MM.1S (cell line): ENCODE results near the gene KAT14.
"Not testable (repeated sequence)": the region's sequence is repeated elsewhere in the genome, so short reads cannot be mapped to it uniquely, and the experiment has no call there.

Experiments
- DNase-seq: peaks from one replicate; pipeline ENCODE4 v3.0.0-alpha.2; 2015
- H2AFZ ChIP-seq: fragments of 300-600 bp; sonication (generic); 2 replicates; pipeline ENCODE4 v1.6.0; 2016; ENCODE audit warnings: antibody characterized with exemption, low read length
- H3F3A ChIP-seq: fragments of 300-600 bp; sonication (generic); 2 replicates; pipeline ENCODE4 v1.6.1; 2016; ENCODE audit warnings: mild to moderate bottlenecking, antibody characterized with exemption, low read length, moderate library complexity, mixed read lengths; ENCODE audit not compliant: insufficient read depth
- H3K27ac ChIP-seq: fragments of 300-600 bp; sonication (generic); 2 replicates; pipeline ENCODE4 v1.5.1; 2016; ENCODE audit warnings: mild to moderate bottlenecking, low read length
- H3K27me3 ChIP-seq: fragments of 300-600 bp; sonication (generic); replicated peaks from 2 replicates; pipeline ENCODE4 v1.6.0; 2016; ENCODE audit warnings: low read length; ENCODE audit not compliant: insufficient read depth
- H3K36me3 ChIP-seq: fragments of 300-600 bp; sonication (generic); replicated peaks from 2 replicates; pipeline ENCODE4 v1.6.1; 2016; ENCODE audit warnings: mild to moderate bottlenecking, low read length, mixed read lengths; ENCODE audit not compliant: insufficient read depth
- H3K4me1 ChIP-seq: fragments of 300-600 bp; sonication (generic); 2 replicates; pipeline ENCODE4 v1.6.1; 2016; ENCODE audit warnings: low read length, mixed read lengths
- H3K4me2 ChIP-seq: fragments of 300-600 bp; sonication (generic); 2 replicates; pipeline ENCODE4 v1.6.0; 2016; ENCODE audit warnings: low read depth, low read length
- H3K4me3 ChIP-seq: fragments of 300-600 bp; sonication (generic); 2 replicates; pipeline ENCODE4 v1.5.1; 2016; ENCODE audit warnings: low read length, mixed read lengths
- H3K79me2 ChIP-seq: fragments of 300-600 bp; sonication (generic); 2 replicates; pipeline ENCODE4 v1.6.1; 2016; ENCODE audit warnings: mixed run types, low read length, mixed read lengths
- H3K9ac ChIP-seq: fragments of 300-600 bp; sonication (generic); 2 replicates; pipeline ENCODE4 v1.6.1; 2016; ENCODE audit warnings: low read length, mixed read lengths
- H3K9me2 ChIP-seq: fragments of 300-600 bp; sonication (generic); replicated peaks from 2 replicates; pipeline ENCODE4 v1.6.1; 2016; ENCODE audit warnings: mild to moderate bottlenecking, low read length, mixed read lengths; ENCODE audit not compliant: insufficient read depth
- H3K9me3 ChIP-seq: fragments of 300-600 bp; sonication (generic); replicated peaks from 2 replicates; pipeline ENCODE4 v1.6.1; 2016; ENCODE audit warnings: mild to moderate bottlenecking, low read length, mixed read lengths; ENCODE audit not compliant: insufficient read depth
- H4K20me1 ChIP-seq: fragments of 300-600 bp; sonication (generic); 2 replicates; pipeline ENCODE4 v1.6.1; 2016; ENCODE audit warnings: mild to moderate bottlenecking, low read length, moderate library complexity, mixed read lengths; ENCODE audit not compliant: insufficient read depth
- CTCF ChIP-seq: fragments of 300-600 bp; sonication (generic); IDR thresholded peaks from 2 replicates; pipeline ENCODE4 v1.5.1; 2016; ENCODE audit warnings: antibody characterized with exemption, low read length, mixed read lengths
- EZH2 ChIP-seq: fragments of 300-600 bp; sonication (generic); optimal IDR thresholded peaks from 2 replicates; pipeline ENCODE3; 2017; ENCODE audit warnings: low read depth, mild to moderate bottlenecking, antibody characterized with exemption, low read length, mixed read lengths
- EZH2phosphoT487 ChIP-seq: fragments of 300-600 bp; sonication (generic); IDR thresholded peaks from 2 replicates; pipeline ENCODE4 v1.6.1; 2018; ENCODE audit warnings: antibody characterized with exemption, low read length

Gene KAT14

GRCh38 chr20:18137412-18138265, at the start of gene KAT14, which contains the start of gene PET117:
Gene KAT14 (plus strand): TSS chr20:18137863. CDS start chr20:18142661, 4,798 bp downstream.
Gene PET117 (plus strand): TSS chr20:18137863. CDS start chr20:18137956, 93 bp downstream.
- Histone ChIP-seq H3K4me1 (peaks cover 8% of the 10 kb centered on the region; the same call in 1 of the 2 replicates), H3K27me3 (no peaks in the 10 kb centered on the region), H3F3A (peaks cover 4% of the 10 kb centered on the region; the same call in 1 of the 2 replicates), H3K9ac (peak within 1 kb of the TSS; percentile 93), H3K27ac (peak within 1 kb of the TSS; percentile 93), H3K4me2 (peak within 1 kb of the TSS; percentile 87), H3K79me2 (peaks cover 24% of the 10 kb centered on the region), H3K4me3 (peak within 1 kb of the TSS; percentile 89), H3K9me3 (no peaks in the 10 kb centered on the region), H3K9me2 (no peaks in the 10 kb centered on the region), H2AFZ (peak within 1 kb of the TSS; percentile 100), H3K36me3 (no peaks in the 10 kb centered on the region), H4K20me1 (no peaks in the 10 kb centered on the region)
- TF ChIP-seq CTCF (no peak), EZH2phosphoT487 (no peak), EZH2 (no peak)
- DNase-seq = peak; percentile 94

DNA sequence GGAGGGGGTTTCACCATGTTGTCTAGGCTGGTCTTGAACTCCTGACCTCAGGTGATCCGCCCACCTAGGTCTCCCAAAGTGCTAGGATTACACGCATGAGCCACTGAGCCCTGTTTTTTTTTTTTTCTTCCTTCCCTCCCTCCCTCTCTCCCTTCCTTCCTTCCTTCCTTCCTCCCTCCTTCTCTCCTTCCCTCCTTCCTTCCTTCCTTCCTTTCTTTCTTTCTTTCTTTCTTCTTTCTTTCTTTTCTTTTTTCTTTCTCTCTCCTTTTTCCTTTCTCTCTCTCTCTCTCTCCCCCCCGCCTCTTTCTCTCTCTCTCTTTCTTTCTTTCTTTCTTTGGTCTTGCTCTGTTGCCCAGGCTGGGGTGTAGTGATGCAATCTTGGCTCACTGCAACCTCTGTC, 49.4 kb upstream of the KAT14 start:
- not testable (repeated sequence) for H3K4me2 ChIP-seq, H3K79me2 ChIP-seq, H3K4me3 ChIP-seq, H3F3A ChIP-seq, DNase-seq, H3K9me3 ChIP-seq, H3K27me3 ChIP-seq, H4K20me1 ChIP-seq, H3K4me1 ChIP-seq, H3K9ac ChIP-seq, H3K36me3 ChIP-seq, H3K27ac ChIP-seq, H2AFZ ChIP-seq, H3K9me2 ChIP-seq

DNA sequence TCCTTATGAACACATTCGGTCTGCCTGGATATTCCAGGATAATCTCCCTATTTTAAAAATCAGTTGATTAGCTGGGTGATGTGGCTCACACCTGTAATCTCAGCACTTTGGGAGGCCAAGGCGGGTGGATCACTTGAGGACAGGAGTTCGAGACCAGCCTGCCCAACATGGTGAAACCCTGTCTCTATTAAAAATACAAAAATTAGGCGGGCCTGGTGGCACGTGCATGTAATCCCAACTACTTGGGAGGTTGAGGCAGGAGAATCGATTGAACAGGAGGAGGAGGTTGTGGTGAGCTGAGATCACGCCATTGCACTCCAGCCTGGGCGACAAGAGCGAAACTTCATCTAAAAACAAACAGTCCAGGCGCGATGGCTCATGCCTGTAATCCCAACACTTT, 48.8 kb upstream of the KAT14 start:
- not testable (repeated sequence) for H3F3A ChIP-seq, H3K4me3 ChIP-seq, DNase-seq, H3K9ac ChIP-seq, H4K20me1 ChIP-seq, H3K27me3 ChIP-seq, H3K4me1 ChIP-seq, H2AFZ ChIP-seq, H3K9me3 ChIP-seq, H3K36me3 ChIP-seq, H3K79me2 ChIP-seq, H3K4me2 ChIP-seq, H3K27ac ChIP-seq, H3K9me2 ChIP-seq

DNA sequence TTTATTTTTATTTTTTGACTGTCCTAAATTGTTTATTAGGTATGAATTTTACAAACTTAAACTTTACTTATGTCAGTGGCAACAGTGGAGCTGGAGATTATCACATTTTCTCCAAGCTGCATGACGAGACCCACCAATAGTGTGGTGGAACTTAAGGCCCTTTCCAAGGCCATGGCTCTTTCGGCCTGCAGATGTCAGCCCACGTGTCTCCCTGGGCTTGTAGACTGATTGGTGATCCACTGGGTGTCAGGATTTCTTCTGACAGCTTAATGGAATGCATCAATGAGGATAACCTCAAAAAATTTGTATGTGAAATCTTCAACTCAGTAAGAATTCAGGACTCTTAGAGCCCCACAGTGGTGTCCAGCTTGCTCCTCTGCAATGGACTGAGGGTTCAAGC, 47.6 kb upstream of the KAT14 start:
- Histone ChIP-seq H3K4me1 (no peaks in the 10 kb centered on the region), H3K27ac (no peak overlapping the region), H3K4me2 (no peak overlapping the region), H3K27me3 (no peaks in the 10 kb centered on the region), H3K36me3 (no peaks in the 10 kb centered on the region), H3K4me3 (no peak overlapping the region), H4K20me1 (no peaks in the 10 kb centered on the region), H3K79me2 (no peaks in the 10 kb centered on the region), H3K9me3 (no peaks in the 10 kb centered on the region), H3F3A (no peaks in the 10 kb centered on the region), H2AFZ (no peak overlapping the region), H3K9me2 (no peaks in the 10 kb centered on the region), H3K9ac (no peak overlapping the region)
- DNase-seq = no peak
- TF ChIP-seq CTCF = no peak
- TF ChIP-seq EZH2 = no peak
- no peak for TF ChIP-seq EZH2phosphoT487
